GM12873 (cell line): ENCODE results near the gene TDRD7.

Experiments
- CTCF ChIP-seq: IDR thresholded peaks from 2 replicates; pipeline ENCODE4 v1.5.1; 2012; ENCODE audit warnings: low read depth, mild to moderate bottlenecking, moderate library complexity, low read length, control low read depth; ENCODE audit not compliant: insufficient read depth; ENCODE audit errors: missing control alignments

Gene TDRD7

GRCh38 chr9:97388721-97389238 is 23.1 kb upstream of the TDRD7 start:
- no peak for TF ChIP-seq CTCF

GRCh38 chr9:97389249-97389648 is 22.6 kb upstream of the TDRD7 start:
- no peak for TF ChIP-seq CTCF

GRCh38 chr9:97390791-97391406 is 21.0 kb upstream of the TDRD7 start:
- no peak for TF ChIP-seq CTCF

- TF ChIP-seq CTCF, result no peak
Observed at GRCh38 chr9:97394881-97395280, 17.0 kb upstream of the TDRD7 start.

GRCh38 chr9:97395745-97396144 is 16.2 kb upstream of the TDRD7 start:
- no peak for TF ChIP-seq CTCF

- TF ChIP-seq CTCF, result no peak
Observed at GRCh38 chr9:97396256-97396655, 15.6 kb upstream of the TDRD7 start.

- no peak for TF ChIP-seq CTCF
Observed at GRCh38 chr9:97397220-97397619, 14.7 kb upstream of the TDRD7 start.
